ENCODE results near the gene ETFA.

DNA sequence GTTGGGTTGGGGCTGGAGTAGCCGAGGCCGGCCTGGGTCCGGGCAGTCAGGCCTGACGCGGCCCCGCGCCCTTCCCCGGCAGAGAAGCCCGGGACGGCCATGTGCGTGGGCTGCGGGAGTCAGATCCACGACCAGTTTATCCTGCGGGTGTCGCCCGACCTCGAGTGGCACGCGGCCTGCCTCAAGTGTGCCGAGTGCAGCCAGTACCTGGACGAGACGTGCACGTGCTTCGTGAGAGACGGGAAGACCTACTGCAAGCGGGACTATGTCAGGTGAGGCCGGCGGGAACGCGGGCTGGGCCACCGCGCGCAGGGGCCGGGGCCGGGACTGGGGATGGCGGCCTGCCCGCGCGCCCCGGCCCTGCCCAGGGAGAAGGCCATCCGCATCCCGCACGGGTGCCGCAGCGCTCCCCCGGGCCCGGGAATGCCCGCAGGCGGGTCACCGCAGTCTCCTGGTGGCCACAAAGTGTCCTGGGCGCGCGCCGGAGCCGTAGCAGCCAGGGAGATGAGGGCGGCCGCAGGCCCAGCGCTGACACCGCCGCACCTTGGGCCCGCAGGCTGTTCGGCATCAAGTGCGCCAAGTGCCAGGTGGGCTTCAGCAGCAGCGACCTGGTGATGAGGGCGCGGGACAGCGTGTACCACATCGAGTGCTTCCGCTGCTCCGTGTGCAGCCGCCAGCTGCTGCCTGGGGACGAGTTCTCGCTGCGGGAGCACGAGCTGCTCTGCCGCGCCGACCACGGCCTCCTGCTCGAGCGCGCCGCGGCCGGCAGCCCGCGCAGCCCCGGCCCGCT lies 26.6 kb upstream of the ETFA start:
- TF ChIP-seq, protein P1, sequence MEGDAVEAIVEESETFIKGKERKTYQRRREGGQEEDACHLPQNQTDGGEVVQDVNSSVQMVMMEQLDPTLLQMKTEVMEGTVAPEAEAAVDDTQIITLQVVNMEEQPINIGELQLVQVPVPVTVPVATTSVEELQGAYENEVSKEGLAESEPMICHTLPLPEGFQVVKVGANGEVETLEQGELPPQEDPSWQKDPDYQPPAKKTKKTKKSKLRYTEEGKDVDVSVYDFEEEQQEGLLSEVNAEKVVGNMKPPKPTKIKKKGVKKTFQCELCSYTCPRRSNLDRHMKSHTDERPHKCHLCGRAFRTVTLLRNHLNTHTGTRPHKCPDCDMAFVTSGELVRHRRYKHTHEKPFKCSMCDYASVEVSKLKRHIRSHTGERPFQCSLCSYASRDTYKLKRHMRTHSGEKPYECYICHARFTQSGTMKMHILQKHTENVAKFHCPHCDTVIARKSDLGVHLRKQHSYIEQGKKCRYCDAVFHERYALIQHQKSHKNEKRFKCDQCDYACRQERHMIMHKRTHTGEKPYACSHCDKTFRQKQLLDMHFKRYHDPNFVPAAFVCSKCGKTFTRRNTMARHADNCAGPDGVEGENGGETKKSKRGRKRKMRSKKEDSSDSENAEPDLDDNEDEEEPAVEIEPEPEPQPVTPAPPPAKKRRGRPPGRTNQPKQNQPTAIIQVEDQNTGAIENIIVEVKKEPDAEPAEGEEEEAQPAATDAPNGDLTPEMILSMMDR (IDR thresholded peaks at IDR 0.05), result no peak
- no peak for TF ChIP-seq POLR2A (IDR thresholded peaks at IDR 0.05)
- TF ChIP-seq POLR2AphosphoS5 (IDR thresholded peaks at IDR 0.05; ENCODE audit: insufficient read depth in 1 of 2, low read depth in 1 of 2), result peak in 1 of 2 donors; percentile 17

Data from vagina (tissue), 2 donors.